Activated CD4-positive, CD25-positive, alpha-beta regulatory T cell treated with anti-CD3 and anti-CD28 coated beads, Interleukin-2, amount 50 U/mL, for 72 hours (primary cell): Measurements from ENCODE around the gene RAB36.
A peak's percentile ranks its signal among the peaks of the same experiment; 100 is the strongest.

ENCODE experiments used
- DNase-seq: peaks from one replicate; pipeline ENCODE4 v3.0.0; 2021

Gene RAB36

GRCh38 chr22:23163665-23164064 lies 18.4 kb downstream of the RAB36 start:
- no peak for DNase-seq

GRCh38 chr22:23164091-23164490 lies 18.8 kb downstream of the RAB36 start:
- DNase-seq, result no peak

GRCh38 chr22:23166042-23166831 lies 21.0 kb downstream of the RAB36 start:
- DNase-seq, result no peak

- no peak for DNase-seq
Observed at GRCh38 chr22:23166841-23167616, 21.8 kb downstream of the RAB36 start.

- no peak for DNase-seq
Observed at GRCh38 chr22:23168391-23169042, 23.2 kb downstream of the RAB36 start.

GRCh38 chr22:23169043-23169406 lies 23.7 kb downstream of the RAB36 start:
- no peak for DNase-seq

- no peak for DNase-seq
Observed at GRCh38 chr22:23175817-23176644, 30.8 kb downstream of the RAB36 start.

GRCh38 chr22:23176645-23177027 lies 31.4 kb downstream of the RAB36 start:
- DNase-seq, result no peak

- DNase-seq, result no peak
Observed at GRCh38 chr22:23177197-23177596, 31.9 kb downstream of the RAB36 start.

GRCh38 chr22:23178512-23179254 lies 33.4 kb downstream of the RAB36 start:
- DNase-seq, result peak; percentile 69

- DNase-seq, result no peak
Observed at GRCh38 chr22:23179381-23180299, 34.4 kb downstream of the RAB36 start.

- DNase-seq, result peak; percentile 59
Observed at GRCh38 chr22:23180301-23180892, 35.1 kb downstream of the RAB36 start, which contains the start of gene BCR. Gene BCR, plus strand, starts transcription at chr22:23180509. Its CDS starts 452 bp downstream, at chr22:23180961.

GRCh38 chr22:23180893-23181720 lies 35.8 kb downstream of the RAB36 start:
- DNase-seq, result peak; percentile 40

- peak; percentile 37 for DNase-seq
Observed at GRCh38 chr22:23181721-23182308, 36.5 kb downstream of the RAB36 start.

GRCh38 chr22:23182309-23183060 lies 37.2 kb downstream of the RAB36 start:
- peak; percentile 44 for DNase-seq

GRCh38 chr22:23183061-23183698 lies 37.9 kb downstream of the RAB36 start:
- DNase-seq, result no peak

GRCh38 chr22:23184100-23184763 lies 39.0 kb downstream of the RAB36 start:
- DNase-seq, result no peak
